Fibroblast of skin of back (primary cell): ENCODE results near the gene CABLES2.

Experiments used
- DNase-seq: peaks from one replicate; pipeline ENCODE4 v3.0.0-alpha.2; 2013

CABLES2 gene

DNA sequence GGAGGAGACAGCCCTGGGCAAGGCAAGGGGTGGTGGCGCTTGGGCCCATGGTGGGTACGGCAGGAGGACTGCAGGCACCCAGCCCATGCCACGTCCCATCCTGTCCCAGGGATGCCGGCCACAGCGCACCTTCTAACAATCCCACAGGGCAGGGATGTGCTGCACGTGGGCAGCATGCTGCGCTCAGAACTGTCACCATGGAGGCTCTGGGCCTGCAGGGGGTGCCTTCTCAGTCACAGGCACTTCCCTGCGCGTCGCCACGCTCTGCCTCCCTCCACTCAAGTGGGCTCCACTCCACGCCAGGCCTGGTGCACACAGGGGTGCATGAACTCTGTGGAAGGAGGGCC, 2.4 kb downstream of the CABLES2 start:
- DNase-seq: no peak

DNA sequence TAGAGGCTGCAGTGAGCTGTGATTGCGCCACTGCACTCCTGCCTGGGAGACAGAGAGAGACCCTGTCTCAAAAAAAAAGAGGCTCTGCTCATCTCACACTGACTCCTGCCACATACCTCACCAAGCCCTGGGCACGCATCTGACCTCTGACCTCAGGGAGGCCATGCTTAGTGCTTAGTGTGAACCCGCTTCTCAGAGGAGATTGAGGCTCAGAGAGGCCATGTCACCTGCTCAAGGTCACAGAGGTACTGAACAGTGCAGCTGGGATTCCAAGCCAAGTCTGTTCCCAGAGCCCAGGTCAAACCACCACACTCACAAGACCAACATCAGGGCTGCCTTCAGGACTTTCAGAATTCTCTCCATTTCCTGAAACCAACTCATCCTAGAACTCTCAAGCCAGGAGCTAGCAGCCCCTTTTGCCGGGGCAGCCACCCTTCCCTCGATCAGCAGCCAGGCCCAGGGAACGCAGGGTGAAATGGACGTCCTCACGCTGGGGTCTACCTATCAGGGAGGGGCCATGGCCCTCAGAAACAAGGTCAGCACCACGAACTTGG, 2.9 kb downstream of the CABLES2 start:
- DNase-seq: no peak

DNA sequence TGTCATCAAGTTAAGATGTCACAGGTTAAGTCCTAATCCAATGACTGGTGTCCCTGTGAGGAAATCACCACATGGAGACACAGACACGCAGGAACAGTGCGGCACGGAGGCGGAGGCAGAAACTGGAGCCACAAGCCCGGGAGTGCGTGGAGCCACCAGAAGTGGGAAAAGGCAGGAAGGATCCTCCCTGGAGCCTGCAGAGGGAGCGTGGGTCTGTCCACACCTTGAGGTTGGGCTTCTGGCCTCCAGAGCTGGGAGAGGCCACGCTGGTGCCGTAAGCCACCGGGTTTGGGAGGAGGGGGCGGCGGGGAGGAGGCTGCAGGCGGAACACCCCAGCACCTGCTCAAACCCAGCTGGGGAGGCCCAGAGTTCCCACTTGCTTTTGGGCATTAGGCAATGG, 3.8 kb downstream of the CABLES2 start:
- DNase-seq: no peak

DNA sequence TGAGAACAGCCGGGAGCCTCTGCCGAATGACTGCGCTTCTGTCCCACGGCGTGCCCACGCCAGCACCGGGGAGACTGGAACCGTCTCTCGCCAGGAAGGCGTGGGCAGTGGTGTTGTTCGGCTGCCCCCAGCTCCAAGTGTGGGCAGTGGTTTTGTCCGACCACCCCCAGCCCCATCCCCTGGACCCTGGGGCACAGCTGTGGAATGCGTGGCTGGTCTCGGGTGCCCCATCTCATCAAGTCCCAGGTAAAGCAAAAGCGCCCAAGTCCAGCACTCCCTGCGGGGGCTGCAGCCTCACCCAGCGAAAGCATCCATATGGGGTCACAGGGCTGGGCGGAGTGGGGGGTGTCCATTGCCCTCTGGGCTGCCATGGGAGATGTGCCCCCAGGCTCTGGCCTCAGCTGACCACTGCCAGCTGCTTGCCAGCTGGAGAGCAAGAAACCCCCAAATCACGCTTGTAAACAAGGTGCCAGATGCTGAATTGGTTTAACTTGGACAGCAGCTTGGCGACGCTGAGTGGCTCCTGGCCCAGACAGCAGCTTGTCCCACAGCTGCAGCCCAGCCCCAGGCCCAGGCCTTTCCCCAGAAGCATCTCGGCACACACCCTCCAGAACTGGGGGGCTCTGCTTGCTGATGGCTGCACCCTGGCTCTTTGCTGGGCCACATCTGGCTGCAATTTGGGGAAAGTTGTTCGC, 4.5 kb downstream of the CABLES2 start:
- DNase-seq: no peak

DNA sequence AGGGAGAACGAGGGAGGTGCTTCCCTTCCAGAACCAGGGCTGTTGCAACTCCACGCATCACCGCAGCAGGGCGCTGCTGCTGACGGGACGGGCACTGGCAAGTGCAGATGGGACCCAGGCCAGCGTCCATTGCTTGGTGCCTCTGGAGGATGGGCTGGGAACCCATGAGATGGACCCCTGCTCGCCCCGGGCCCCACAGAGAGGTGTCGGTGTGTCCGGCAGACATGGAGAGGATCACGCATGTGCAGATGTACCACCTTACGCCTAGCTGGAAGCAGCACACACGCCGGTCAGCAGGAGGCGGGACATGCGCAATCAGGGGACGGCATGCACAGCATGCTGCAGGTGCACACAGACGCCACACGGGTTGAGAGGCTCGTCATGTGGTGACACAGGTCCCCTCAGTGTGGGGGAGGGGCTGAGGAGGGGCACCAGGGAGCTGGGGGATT, 5.7 kb downstream of the CABLES2 start:
- no peak for DNase-seq

DNA sequence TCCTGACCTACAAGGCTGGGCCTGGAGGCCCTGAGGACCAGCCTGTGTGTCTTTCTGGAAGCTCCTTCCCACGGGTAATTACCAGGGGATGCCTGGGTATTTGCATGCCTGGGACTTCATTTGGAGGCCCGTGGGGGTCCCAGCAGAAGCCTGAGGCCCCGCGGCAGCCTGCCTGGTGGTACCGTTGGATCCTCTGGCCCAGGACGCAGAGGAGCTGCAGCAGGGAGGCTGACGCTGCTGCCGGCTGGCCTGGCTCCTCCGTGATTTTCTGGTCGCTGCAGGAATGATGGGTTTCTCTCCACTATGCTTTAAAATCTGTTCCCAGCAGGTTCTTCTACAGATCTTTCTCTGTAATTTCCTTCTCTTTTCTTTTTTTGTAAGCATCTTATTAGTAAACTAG, 6.5 kb downstream of the CABLES2 start:
- DNase-seq: no peak

DNA sequence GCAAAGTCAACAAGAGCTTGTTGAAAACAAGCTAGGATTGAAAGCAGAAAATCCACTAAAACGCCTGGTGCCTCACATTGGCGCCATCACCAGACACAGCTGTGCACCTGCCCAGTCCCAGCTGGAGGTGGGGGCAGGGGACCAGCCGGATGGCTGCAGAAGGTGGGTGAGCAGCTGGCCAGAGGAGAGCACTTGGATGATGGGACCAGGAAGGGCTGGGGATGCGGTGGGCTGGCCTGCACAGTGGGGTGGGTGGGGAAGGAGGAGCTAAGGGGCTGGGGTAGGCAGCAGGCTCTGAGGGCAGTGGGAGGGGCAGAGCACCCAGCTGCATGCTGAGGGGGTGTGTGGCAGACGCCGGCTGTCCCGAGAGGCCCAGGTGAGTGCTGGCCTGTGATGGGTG, 7.1 kb downstream of the CABLES2 start:
- no peak for DNase-seq

DNA sequence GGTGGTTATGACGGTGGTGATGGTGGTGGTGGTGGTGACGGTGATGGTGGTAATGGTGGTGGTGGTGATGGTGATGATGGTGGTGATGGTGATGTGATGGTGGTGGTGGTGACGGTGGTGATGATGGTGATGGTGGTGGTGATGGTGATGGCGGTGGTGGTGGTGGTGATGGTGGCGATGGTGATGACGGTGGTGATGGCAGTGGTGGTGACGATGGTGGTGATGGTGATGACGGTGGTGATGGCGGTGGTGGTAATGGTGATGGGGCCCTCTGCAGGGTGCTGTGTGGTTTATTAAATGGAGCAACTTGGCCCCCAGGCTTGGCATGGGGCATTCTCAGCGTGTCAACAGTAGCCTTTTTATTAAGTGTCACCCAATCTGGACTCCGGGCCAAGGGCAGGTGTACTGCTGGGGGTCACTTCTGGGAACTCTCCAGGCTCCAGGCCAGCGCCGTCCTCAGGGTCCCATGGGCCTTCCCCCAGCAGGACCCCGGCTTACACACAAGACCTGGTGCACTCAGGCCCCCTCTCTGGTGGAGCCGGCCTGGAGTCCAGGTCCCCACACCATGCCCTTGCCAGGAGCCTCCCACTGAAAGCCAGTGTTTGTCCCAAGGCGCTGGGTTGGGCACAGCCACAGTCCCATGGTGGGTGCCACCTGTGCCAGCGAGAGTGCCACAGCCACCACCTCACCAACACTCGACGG, 8.8 kb downstream of the CABLES2 start:
- DNase-seq: no peak

DNA sequence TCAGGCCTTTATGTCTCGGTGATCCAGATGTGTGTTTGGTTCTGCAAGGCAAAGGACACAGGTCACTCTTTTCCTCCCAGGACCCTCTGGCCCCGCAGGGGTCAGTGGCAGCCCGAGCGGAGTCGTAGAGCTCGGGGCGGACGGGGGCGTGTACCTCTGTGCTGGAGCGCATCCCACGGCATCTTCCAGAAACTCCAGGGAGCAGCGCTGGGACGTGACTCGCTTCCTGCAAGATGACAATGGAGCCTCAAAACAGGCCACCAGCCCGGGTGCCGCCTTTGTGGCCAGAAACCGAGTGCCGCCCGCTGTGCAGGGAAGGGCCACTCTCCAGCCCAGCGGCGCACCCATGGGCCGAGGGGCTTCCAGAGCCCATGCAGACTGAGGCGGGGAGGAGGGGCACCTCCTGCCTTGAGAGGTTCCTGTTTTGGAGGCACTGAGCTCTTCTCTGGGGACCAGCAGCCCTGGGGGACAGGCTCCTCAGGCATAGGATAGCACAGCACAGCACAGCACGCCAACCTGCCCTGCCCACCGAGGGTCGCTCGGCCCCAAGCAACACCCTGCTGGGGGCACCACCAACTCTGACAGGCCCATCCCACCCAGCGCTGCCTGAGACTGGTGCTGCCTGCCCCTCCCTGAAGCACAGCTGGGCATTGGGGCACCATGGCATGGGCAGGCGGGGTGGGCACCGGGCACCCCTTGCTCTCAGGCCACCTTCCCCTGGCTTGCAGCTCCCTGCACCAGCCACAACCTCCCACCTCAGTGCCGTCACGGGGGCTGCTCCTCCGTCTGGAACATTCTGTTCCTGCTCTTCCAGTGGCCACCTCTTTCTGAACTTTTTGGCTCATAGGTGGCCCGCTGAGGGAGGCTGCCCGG, 10.5 kb downstream of the CABLES2 start:
- no peak for DNase-seq

DNA sequence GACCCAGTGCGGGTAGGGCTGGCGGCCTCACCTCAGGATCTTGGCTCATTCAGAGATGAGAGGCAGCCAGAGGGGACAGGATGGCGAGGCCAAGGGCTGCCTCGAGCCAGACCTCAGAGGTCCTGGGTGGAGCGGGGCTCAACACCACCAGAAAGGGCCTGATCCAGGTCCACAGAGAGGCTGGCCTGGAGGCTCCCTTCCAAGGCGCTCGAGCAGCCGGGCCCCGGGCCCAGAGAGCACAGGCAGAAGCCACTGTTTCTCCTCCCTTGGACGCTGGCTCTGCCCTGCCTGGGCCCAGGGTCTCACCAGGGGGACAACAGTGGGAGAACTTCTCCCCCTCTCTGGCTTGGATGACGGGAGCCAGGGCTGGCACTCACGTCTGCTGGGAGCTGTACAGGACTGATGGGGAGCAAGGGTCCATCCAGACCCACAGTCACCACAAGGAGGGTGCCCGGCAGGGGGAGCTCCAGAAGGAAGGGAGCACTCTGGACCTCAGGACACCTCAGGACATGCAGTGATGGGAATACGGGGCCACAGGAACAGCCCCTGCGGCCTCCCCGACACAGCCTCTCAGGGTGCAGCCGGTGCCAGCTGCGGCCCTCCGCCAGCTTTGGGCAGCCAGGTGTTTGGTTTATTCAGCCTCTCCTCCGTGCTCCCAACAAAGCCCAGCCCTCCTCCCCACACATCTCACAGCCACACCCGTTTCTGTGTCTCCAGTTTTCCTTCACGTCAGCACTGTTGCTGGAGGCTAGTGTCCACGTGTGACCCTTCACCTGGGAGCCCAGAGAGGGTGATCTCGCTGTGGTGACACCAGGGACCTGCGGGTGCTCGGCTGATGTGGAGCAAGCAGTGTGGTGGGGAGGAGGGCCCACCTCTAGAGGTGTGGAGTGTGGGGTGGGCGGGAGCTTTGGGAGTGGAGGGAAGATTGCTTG, 11.5 kb downstream of the CABLES2 start:
- DNase-seq: no peak

DNA sequence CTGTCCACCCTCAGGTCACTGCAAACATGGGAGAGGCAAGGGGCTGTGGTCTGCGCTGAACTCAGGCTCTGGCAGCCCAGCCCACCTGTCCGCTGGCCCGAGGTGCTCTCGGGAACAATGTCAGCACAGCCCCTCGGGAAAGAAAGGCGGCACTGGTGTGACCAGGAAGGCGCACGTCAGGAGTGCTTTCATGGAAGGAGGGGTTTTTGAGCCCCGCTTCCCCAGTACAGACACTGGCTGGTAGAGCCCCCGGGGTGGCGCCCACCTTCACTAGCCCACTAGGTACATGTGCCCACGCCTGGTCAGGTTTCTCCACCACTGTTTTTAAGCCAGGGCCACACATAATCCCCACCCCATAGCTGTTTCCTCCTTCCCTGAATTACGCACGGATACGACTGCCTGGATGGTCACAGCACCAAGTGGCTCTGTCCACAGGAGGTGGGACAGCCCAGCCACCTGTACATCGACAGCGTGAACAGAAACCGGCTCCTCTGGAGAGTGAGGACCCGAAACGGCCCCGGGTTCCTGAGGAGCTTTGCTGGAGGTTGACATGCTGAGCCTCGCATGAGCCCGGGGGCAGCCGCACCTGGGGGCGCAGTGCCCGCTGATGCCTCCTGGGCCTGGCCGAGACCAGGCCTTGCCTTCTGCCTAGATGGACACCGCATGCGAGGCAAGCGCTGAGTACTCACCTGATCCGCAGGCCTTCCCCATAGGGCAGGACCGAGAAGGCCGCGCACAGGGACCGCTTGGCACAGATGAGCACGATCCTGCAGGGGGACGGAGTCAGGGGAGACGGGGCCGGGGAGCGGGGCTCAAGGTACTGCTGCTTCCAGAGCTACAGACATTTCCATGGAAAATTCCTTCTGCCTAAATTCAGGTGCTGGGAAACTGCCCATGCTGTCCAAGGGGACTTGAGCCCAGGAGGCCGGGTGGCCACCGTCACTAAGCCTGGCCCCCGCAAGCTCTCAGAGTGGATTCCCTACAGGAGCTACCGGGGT, 12.5 kb downstream of the CABLES2 start:
- no peak for DNase-seq

DNA sequence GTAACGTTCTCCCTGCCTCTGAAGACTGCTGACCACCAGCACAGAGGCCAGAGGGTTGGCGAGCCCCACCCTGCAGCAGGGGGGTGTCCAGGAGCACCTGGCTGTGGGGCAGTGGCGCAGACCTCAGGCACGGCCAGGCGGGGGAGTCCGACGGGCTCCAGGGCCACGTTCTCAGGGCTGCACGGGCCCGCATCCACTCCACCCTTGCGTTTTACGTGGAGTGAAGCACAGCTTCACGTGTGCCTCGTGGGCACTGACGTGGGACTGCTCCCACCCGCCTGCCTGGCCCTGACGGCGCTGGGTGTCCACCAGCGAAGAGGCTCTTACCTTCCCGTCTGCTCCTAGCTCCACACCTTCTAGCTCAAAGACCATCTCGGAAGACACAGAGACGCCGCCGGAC, 13.3 kb downstream of the CABLES2 start:
- no peak for DNase-seq

DNA sequence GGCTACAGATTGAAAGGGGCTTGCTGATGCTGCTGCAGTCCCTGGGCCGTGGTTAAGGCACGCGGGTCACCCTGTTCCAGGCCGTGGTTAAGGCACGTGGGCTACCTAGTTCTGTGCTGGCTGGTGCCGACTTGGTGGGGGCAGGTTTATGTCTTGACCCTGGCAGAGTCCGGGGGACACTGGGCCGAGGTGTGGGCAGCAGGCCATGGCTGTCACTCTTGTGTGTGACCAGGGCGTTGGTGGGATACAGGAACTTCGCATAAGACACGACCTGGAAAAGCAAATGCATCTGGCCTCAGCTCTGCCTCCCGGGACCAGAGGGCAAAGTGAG, 13.8 kb downstream of the CABLES2 start:
- DNase-seq: no peak

DNA sequence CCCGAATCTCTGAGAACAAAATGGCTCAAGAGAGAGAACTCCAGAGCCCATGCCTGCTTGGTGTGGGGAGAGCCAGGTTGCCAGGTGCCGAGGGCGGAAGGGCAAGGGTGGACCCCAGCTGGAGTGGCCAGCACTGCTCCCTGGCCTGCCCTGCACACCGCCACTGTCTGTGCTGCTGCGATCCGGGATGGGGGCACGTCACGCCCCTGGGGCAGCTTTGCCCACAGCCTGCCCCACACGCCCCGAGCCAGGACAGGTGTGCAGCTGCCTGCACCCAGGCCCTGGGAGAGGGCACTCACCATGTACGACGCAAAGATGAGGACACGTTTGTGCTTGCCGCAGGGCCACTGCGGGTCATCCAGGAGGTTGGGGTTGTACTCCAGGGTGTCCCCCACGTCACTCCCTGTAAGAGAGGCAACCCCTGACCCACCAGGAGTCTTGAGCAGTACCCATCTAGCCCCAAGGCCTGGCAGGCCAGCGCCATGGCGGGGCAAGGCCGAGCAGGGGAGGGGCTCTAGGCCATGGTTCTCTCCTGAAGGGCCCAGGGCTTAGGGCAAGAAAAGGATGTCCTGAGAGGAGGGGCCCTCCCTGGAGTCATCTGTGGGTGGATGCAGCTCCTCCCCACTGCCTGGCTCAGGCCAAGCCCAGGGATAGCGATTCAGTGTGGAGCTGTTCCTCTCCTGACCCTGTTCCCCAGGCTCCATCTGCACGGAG, 14.3 kb downstream of the CABLES2 start:
- no peak for DNase-seq

DNA sequence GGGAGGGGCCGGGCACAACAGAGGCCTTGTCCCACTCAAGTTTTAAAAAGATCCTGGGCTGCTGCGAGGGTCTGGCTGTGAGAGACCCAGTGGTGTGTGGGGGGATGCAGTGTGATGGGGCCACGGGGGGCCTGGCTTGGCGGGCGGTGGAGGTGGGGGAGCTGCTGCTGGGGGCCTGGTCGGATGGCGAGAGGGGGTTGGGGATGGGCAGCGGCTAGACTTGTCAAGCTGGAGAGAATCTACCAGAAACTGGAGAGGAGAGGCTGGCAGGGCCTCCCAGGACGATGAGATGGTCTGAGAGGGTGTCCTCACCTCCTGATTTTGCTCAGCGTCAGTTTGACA, 15.0 kb downstream of the CABLES2 start:
- no peak for DNase-seq

DNA sequence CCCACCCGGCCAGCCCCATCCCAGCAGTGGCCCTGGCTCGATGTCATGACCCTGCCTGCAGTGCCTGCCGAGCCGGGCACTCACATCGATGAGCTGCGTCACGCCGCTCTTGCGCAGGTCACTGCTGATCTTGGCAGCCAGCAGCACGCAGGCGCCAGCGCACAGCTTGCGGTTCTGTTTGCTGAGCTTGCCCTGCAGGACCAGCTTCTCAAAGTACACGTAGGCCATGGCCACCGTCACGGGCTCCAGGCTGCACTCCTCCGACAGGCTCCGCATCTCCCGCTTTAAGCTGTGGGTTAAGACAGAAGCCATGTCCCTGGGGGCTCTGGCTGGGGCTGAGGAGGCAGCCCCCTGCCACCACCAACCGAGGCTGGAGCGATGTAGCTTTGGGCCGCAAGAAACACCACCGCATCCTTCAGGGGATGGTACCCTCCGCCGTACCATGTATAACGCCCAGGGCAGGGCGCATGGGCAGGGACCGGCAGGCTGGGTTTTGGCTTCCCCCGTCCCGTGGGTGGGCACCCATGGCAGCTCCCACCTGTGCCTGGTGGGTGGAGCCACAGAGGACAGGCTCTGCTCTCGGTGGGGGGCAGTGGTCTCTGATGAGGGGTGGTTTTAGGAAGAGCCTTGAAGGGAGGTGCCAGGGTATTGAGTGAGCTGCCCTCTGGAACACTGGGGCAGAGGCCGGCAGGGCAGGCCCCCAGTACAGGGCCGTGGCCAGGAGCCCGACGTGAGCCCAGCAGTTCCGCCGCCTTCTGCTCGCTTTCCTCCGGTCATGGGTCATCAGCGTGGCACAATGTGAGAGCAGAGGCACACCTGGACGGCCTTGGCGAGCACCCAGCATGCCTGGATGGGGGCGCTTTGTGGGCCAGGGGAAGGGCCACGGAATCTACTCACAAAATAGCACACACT, 15.7 kb downstream of the CABLES2 start:
- DNase-seq: no peak

DNA sequence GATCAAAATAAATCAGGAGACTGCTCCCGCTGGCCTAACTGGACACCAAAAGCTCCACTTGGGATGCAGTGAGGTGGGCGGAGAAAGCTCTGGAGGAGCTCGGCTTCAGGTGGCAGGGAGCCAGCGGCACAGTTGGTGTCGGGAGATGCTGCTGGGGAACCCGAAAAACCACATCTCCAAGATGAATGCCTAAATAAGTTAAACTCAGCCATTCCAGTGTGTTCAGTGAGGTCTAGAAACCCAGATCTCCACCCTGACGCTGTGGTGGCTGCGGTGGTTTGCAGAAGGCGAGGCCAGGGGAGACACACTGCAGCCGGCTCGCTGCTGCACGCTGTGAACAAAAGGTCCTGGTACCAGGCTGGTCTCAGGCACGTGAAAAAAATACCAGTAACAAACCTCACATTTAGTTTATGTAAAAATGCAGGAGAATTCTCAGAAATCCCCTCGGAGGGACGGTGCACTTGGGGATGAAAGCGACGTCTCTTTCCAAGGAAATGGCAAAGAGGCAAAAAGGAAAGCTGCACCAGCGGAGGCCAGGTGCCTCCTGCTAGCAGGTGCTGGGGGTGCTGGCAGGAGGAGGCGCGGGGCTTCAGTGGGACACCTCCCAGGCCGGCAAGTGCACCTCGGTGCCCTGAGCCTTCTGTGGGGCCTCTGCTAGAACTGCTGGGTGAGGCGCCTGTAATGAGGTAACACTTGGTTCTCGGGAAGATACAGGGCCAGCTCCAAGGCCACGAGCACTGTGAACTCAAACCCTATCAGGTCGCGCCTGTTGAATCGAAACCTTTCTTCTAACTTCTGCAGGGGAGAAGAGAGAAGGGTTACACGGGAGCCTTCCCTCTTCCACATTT, 16.5 kb downstream of the CABLES2 start:
- DNase-seq: no peak

DNA sequence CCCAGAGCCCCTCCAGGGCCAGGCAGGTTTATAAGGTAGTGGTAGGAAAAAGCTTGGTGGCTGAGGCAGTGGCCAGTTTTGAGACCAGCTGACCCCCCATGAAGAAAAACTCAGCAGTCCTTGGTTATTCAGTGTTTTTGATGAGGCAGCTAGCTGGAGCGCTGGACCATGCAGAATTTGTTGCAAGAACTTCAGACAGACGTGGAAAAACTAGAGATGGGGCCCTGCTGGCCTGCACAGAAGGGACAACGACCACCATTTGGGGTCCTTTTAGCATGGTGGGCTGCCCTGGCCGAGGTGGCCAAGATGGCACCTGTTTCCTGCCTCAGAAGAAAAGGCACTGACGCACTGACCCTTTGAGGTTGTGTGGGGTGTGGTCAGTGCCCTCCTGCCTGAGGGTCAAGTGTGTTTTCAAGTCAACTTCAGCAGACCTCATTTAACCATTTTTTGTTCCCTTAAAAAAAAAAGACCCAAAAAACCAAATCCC, 17.4 kb downstream of the CABLES2 start:
- DNase-seq: no peak
